Measurements from ENCODE around the gene SLC38A3. TPM values are rescaled to one million over a fixed set of nuclear protein-coding genes. Genes with fewer than 3 reads are reported as not detected.

SLC38A3 gene
- total and polyA plus RNA-seq, 2 donors (not counting 3 experiments of a cell fraction or from before 2014, with no cell fraction given) = 0.60 to 1.1 TPM

- ChIA-PET POLR2A (no interaction called here), CTCF (interaction anchor here (1.0 to 3.6 kb wide), 11 partner anchors 9 to 85 kb away, joined by 3 to 36 read pairs (median 5); no protein-coding TSS in a partner anchor)
- BruUV-seq (replicated peaks) = no TSS peak
- Histone ChIP-seq H3K27ac (ENCODE audit: insufficient read depth, low read depth, low read length) (peak overlapping the region; percentile 40), H3K9ac (replicated peaks; ENCODE audit: extremely low read depth, insufficient read depth, low read length) (no peak overlapping the region), H2AFZ (ENCODE audit: low read depth, low read length) (no peak overlapping the region), H3K36me3 (ENCODE audit: control insufficient read depth in 2 of 2, extremely low read depth in 1 of 2, insufficient read depth in 2 of 2, low read length in 2 of 2) (peaks cover 0 to 9% of the 10 kb centered on the region in 2 experiments), H3K4me1 (ENCODE audit: control insufficient read depth, extremely low read depth, insufficient read depth, low read length) (peaks cover 80% of the 10 kb centered on the region), H3K27me3 (ENCODE audit: control insufficient read depth in 2 of 2, insufficient read depth in 2 of 2, low read length in 2 of 2) (no peaks in the 10 kb centered on the region), H3K79me2 (ENCODE audit: control insufficient read depth, insufficient read depth, low read length) (peaks cover 63% of the 10 kb centered on the region), H3K9me3 (replicated peaks; ENCODE audit: control insufficient read depth, insufficient read depth, low read length) (no peaks in the 10 kb centered on the region), H3K9me1 (replicated peaks; ENCODE audit: control insufficient read depth, extremely low read depth, insufficient read depth, low read length) (no peaks in the 10 kb centered on the region), H3K4me3 (replicated peaks in 1 of 3; ENCODE audit: insufficient read depth in 1 of 3, low read depth in 1 of 3, low read length in 3 of 3) (no peak overlapping the region), H4K20me1 (replicated peaks; ENCODE audit: control insufficient read depth, extremely low read depth, insufficient read depth, low read length) (no peaks in the 10 kb centered on the region), H3K4me2 (ENCODE audit: insufficient read depth, low read length) (peak overlapping the region; percentile 78)
- TF ChIP-seq POLR2A (IDR thresholded peaks at IDR 0.05; ENCODE audit: low read depth, low read length) (peak; percentile 13), EZH2 (IDR thresholded peaks at IDR 0.05; ENCODE audit: borderline replicate concordance, low read depth, low read length, severe bottlenecking) (no peak)
- DNase-seq (ENCODE audit: low read depth, low spot score) (peak; percentile 57), FAIRE-seq (no peak)
- dilution Hi-C loops (cut with MboI; ENCODE audit: extremely low pct_ligation_motif_present, low sequenced_read_pairs) = no loop called here
- intact Hi-C loops (cut with micrococcal nuclease) = loop anchor here (1.0 to 5.0 kb wide), 2 partner anchors 9 to 79 kb away; partner anchors contain the start of gene GNAI2
Observed at GRCh38 chr3:50157827-50158529, 47.1 kb upstream of the SLC38A3 start.

GRCh38 chr3:50158530-50159146 is 46.4 kb upstream of the SLC38A3 start:
- Histone ChIP-seq H3K27me3 (ENCODE audit: control insufficient read depth in 2 of 2, insufficient read depth in 2 of 2, low read length in 2 of 2) (no peaks in the 10 kb centered on the region), H3K79me2 (ENCODE audit: control insufficient read depth, insufficient read depth, low read length) (peaks cover 65% of the 10 kb centered on the region), H3K36me3 (ENCODE audit: control insufficient read depth in 2 of 2, extremely low read depth in 1 of 2, insufficient read depth in 2 of 2, low read length in 2 of 2) (peaks cover 0 to 9% of the 10 kb centered on the region in 2 experiments), H3K9me3 (replicated peaks; ENCODE audit: control insufficient read depth, insufficient read depth, low read length) (no peaks in the 10 kb centered on the region), H3K9ac (replicated peaks; ENCODE audit: extremely low read depth, insufficient read depth, low read length) (no peak overlapping the region), H3K4me3 (replicated peaks in 1 of 3; ENCODE audit: insufficient read depth in 1 of 3, low read depth in 1 of 3, low read length in 3 of 3) (no peak overlapping the region), H3K9me1 (replicated peaks; ENCODE audit: control insufficient read depth, extremely low read depth, insufficient read depth, low read length) (no peaks in the 10 kb centered on the region), H4K20me1 (replicated peaks; ENCODE audit: control insufficient read depth, extremely low read depth, insufficient read depth, low read length) (no peaks in the 10 kb centered on the region), H3K4me1 (ENCODE audit: control insufficient read depth, extremely low read depth, insufficient read depth, low read length) (peaks cover 87% of the 10 kb centered on the region), H3K27ac (ENCODE audit: insufficient read depth, low read depth, low read length) (peak overlapping the region; percentile 40), H2AFZ (ENCODE audit: low read depth, low read length) (no peak overlapping the region), H3K4me2 (ENCODE audit: insufficient read depth, low read length) (peak overlapping the region; percentile 1)
- BruUV-seq (replicated peaks) = no TSS peak
- TF ChIP-seq POLR2A (IDR thresholded peaks at IDR 0.05; ENCODE audit: low read depth, low read length) (peak; percentile 33), MAX (IDR thresholded peaks at IDR 0.05; ENCODE audit: insufficient read depth, insufficient read length) (no peak), GATA2 (IDR thresholded peaks at IDR 0.05; ENCODE audit: insufficient read depth, insufficient read length, low read depth, low read length) (no peak), CTCF (IDR thresholded peaks at IDR 0.05; ENCODE audit: extremely low read depth in 1 of 2, insufficient read depth in 1 of 2, low read depth in 1 of 2, low read length in 2 of 2) (peak in 1 of 2 donors; percentile 38), JUN (IDR thresholded peaks at IDR 0.05; ENCODE audit: borderline replicate concordance, insufficient read depth, insufficient read length, low read depth) (no peak), POLR2AphosphoS5 (IDR thresholded peaks at IDR 0.05; ENCODE audit: insufficient read depth, low read depth, low read length) (no peak)
- intact Hi-C loops (cut with micrococcal nuclease) = loop anchor here (1.0 to 5.0 kb wide), 2 partner anchors 9 to 79 kb away; partner anchors contain the start of gene GNAI2
- ChIA-PET POLR2A (no interaction called here), CTCF (interaction anchor here (1.0 to 3.6 kb wide), 9 partner anchors 9 to 84 kb away, joined by 3 to 36 read pairs (median 5); no protein-coding TSS in a partner anchor)
- dilution Hi-C loops (cut with MboI; ENCODE audit: extremely low pct_ligation_motif_present, low sequenced_read_pairs) = no loop called here
- FAIRE-seq = peak; percentile 86
- no peak for DNase-seq (ENCODE audit: low read depth, low spot score)
